Panc1 (cell line): ENCODE measurements around the gene MCF2.

Experiments
- CTCF ChIP-seq: fragments of 450-650 bp; IDR thresholded peaks from 2 replicates; pipeline ENCODE4 v1.5.1; 2017; ENCODE audit warnings: mild to moderate bottlenecking
- SIN3A ChIP-seq: IDR thresholded peaks from 2 replicates; pipeline ENCODE4 v1.6.1; 2012; ENCODE audit warnings: low read depth, mild to moderate bottlenecking, low read length, moderate library complexity, borderline replicate concordance; ENCODE audit not compliant: insufficient read depth
- TF ChIP-seq, protein P1 (sequence below), 2 experiments: IDR thresholded peaks; 2 replicates each; pipeline ENCODE4 v1.6.1; 2011 to 2012; ENCODE audit warnings: low read depth in 2 of 2, control low read depth in 1 of 2, low read length in 1 of 2, mild to moderate bottlenecking in 1 of 2, moderate library complexity in 1 of 2; ENCODE audit not compliant: insufficient read depth in 1 of 2

DNA sequence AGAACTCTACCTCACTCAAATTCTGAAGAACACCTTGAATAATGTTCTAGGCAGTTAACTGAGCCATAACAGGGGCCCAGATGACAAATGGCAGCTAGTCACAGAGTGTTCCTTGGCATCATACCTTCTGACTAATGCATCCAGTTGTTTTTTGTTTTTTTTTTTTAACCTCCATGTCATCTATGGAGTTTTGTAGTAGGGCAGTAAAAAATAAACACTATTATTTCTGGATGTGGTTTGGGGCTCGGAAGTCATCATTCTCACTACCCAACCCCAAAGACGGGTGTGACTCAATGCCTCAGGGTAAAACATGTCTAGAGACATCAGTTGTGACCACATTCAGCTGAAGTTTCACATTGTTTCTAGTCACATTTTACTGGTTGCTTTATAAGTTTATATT, 31.2 kb upstream of the MCF2 start:
- TF ChIP-seq CTCF (no peak), SIN3A (no peak)
- TF ChIP-seq, protein P1, sequence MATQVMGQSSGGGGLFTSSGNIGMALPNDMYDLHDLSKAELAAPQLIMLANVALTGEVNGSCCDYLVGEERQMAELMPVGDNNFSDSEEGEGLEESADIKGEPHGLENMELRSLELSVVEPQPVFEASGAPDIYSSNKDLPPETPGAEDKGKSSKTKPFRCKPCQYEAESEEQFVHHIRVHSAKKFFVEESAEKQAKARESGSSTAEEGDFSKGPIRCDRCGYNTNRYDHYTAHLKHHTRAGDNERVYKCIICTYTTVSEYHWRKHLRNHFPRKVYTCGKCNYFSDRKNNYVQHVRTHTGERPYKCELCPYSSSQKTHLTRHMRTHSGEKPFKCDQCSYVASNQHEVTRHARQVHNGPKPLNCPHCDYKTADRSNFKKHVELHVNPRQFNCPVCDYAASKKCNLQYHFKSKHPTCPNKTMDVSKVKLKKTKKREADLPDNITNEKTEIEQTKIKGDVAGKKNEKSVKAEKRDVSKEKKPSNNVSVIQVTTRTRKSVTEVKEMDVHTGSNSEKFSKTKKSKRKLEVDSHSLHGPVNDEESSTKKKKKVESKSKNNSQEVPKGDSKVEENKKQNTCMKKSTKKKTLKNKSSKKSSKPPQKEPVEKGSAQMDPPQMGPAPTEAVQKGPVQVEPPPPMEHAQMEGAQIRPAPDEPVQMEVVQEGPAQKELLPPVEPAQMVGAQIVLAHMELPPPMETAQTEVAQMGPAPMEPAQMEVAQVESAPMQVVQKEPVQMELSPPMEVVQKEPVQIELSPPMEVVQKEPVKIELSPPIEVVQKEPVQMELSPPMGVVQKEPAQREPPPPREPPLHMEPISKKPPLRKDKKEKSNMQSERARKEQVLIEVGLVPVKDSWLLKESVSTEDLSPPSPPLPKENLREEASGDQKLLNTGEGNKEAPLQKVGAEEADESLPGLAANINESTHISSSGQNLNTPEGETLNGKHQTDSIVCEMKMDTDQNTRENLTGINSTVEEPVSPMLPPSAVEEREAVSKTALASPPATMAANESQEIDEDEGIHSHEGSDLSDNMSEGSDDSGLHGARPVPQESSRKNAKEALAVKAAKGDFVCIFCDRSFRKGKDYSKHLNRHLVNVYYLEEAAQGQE (IDR thresholded peaks at IDR 0.05; ENCODE audit: insufficient read depth in 1 of 2, low read depth in 2 of 2, low read length in 1 of 2), result no peak
